ENCODE measurements around the gene STX3. TPM values are rescaled to one million over a fixed set of nuclear protein-coding genes. Genes with fewer than 3 reads are reported as not detected.

STX3 gene
- total RNA-seq, 2 donors from 2014 or later = 9.5 to 12.6 TPM

DNA sequence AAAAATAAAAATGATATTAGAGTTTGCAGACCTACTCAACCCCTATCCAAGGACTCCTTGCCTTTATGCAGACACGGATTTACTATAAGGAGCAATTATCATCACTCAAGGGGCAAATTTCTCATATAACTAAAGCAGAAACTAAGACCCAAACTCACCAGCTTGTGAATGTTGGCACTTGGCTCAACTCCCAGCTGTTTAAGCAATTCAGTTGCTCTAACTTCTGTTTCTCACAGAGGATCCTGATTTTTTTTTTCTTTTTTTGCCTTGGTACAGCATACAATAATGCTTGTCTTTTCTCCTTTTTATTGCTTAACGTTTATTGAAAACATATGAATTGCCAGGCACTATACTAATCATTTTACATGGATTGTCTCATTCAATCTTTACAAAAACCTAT lies 99.7 kb downstream of the STX3 start:
- Mint-ChIP-seq H3K27ac (no peak overlapping the region), H3K36me3 (ENCODE audit: low read depth) (no peaks in the 10 kb centered on the region), H3K9me3 (no peaks in the 10 kb centered on the region), H3K4me1 (peaks cover 14% of the 10 kb centered on the region), H3K4me3 (no peak overlapping the region), H3K27me3 (no peaks in the 10 kb centered on the region)
- ATAC-seq (replicated peaks) = no peak

Other genes with a start within 250 kb of the STX3 start
- not detected for gene OR4D9, start 243.8 kb upstream of the STX3 start, total RNA-seq
- gene OSBP, start 139.6 kb upstream of the STX3 start, total RNA-seq = 10 to 100 TPM; 31.0 to 33.0 TPM
- gene PATL1, start 86.3 kb upstream of the STX3 start, total RNA-seq = 10 to 100 TPM; 57.6 to 81.1 TPM
- gene OR10V1, start 41.5 kb upstream of the STX3 start, total RNA-seq = not detected
- 10 to 100 TPM; 51.2 to 92.8 TPM for gene MRPL16, start 55.4 kb downstream of the STX3 start, total RNA-seq
- gene CBLIF, start 90.1 kb downstream of the STX3 start, total RNA-seq = not detected
- not detected for gene TCN1, start 111.1 kb downstream of the STX3 start, total RNA-seq
- not detected for gene OOSP3, start 123.4 kb downstream of the STX3 start, total RNA-seq
- not detected for gene OOSP1, start 183.1 kb downstream of the STX3 start, total RNA-seq
- gene OOSP4A, start 208.7 kb downstream of the STX3 start, total RNA-seq = not detected